WTC11 (cell line): Measurements from ENCODE around the gene ITGAV. TPM values are rescaled to one million over a fixed set of nuclear protein-coding genes. Genes with fewer than 3 reads are reported as not detected.

ENCODE experiments used
- ATAC-seq: fragments of 200-7000 bp; cut with Tn5 transposase; 2 replicates; pipeline ENCODE4 v1.10.0; 2021; ENCODE audit warnings: mild to moderate bottlenecking, moderate library complexity
- CTCF ChIA-PET: fragments of 300-600 bp; sonication (Branson Sonifier 250); formaldehyde crosslinking; loops from one replicate; lab custom pipeline; 2021; ENCODE audit warnings: antibody characterized with exemption; lab: Charles Lee
- POLR2A ChIA-PET: fragments of 350-600 bp; sonication (Branson Sonifier 250); formaldehyde crosslinking; loops from one replicate; lab custom pipeline; 2021; ENCODE audit warnings: antibody characterized with exemption; lab: Charles Lee
- DNase-seq: peaks from one replicate; pipeline ENCODE4 v3.0.0; 2021; ENCODE audit warnings: low spot score
- H3K27ac Mint-ChIP-seq: 2 replicates; pipeline ENCODE4 v1.8.0; 2021; ENCODE audit warnings: mixed read lengths
- H3K27me3 Mint-ChIP-seq: 2 replicates; pipeline ENCODE4 v1.8.0; 2021; ENCODE audit warnings: low read depth, mild to moderate bottlenecking, moderate library complexity, mixed read lengths
- H3K36me3 Mint-ChIP-seq: 2 replicates; pipeline ENCODE4 v1.8.0; 2021; ENCODE audit warnings: mixed read lengths
- H3K4me1 Mint-ChIP-seq: 2 replicates; pipeline ENCODE4 v1.8.0; 2022; ENCODE audit warnings: mixed read lengths
- H3K4me3 Mint-ChIP-seq: 2 replicates; pipeline ENCODE4 v1.8.0; 2021; ENCODE audit warnings: mild to moderate bottlenecking, moderate library complexity, mixed read lengths
- H3K9me3 Mint-ChIP-seq: 2 replicates; pipeline ENCODE4 v1.8.0; 2021; ENCODE audit warnings: mixed read lengths
- ATF2 ChIP-seq: sonication (generic); formaldehyde crosslinking; IDR thresholded peaks from 2 replicates; pipeline ENCODE4 v1.8.1; 2022; ENCODE audit warnings: low read depth, missing genetic modification reagents, borderline replicate concordance
- ESRRA ChIP-seq: sonication (generic); formaldehyde crosslinking; IDR thresholded peaks from 2 replicates; pipeline ENCODE4 v1.8.1; 2022; ENCODE audit warnings: mild to moderate bottlenecking, missing genetic modification reagents, borderline replicate concordance
- FOXJ3 ChIP-seq: sonication (generic); formaldehyde crosslinking; IDR thresholded peaks from 2 replicates; pipeline ENCODE4 v1.9.0; 2021; ENCODE audit warnings: missing genetic modification reagents, mild to moderate bottlenecking, borderline replicate concordance
- MLX ChIP-seq: sonication (generic); formaldehyde crosslinking; IDR thresholded peaks from 2 replicates; pipeline ENCODE4 v1.8.1; 2023; ENCODE audit warnings: mild to moderate bottlenecking, missing genetic modification reagents, moderate library complexity
- NFYB ChIP-seq: sonication (generic); formaldehyde crosslinking; conservative IDR thresholded peaks from 2 replicates; pipeline ENCODE4 v1.8.0; 2022; ENCODE audit warnings: low read depth, missing genetic modification reagents
- SMAD4 ChIP-seq: sonication (generic); formaldehyde crosslinking; IDR thresholded peaks from 2 replicates; pipeline ENCODE4 v1.8.0; 2022; ENCODE audit warnings: mild to moderate bottlenecking, missing genetic modification reagents
- SP1 ChIP-seq: sonication (generic); formaldehyde crosslinking; conservative IDR thresholded peaks from 2 replicates; pipeline ENCODE4 v1.8.1; 2022; ENCODE audit warnings: missing genetic modification reagents
- TEAD1 ChIP-seq: sonication (generic); formaldehyde crosslinking; IDR thresholded peaks from 2 replicates; pipeline ENCODE4 v1.8.0; 2022; ENCODE audit warnings: mild to moderate bottlenecking, missing genetic modification reagents
- TP53 ChIP-seq: sonication (generic); formaldehyde crosslinking; IDR thresholded peaks from 2 replicates; pipeline ENCODE4 v1.8.1; 2023; ENCODE audit warnings: mild to moderate bottlenecking, missing genetic modification reagents
- ZBTB21 ChIP-seq: sonication (generic); formaldehyde crosslinking; IDR thresholded peaks from 2 replicates; pipeline ENCODE4 v1.8.1; 2023; ENCODE audit warnings: mild to moderate bottlenecking, missing genetic modification reagents, borderline replicate concordance
- ZNF121 ChIP-seq: sonication (generic); formaldehyde crosslinking; IDR thresholded peaks from 2 replicates; pipeline ENCODE4 v1.8.0; 2023; ENCODE audit warnings: missing genetic modification reagents
- ZNF219 ChIP-seq: sonication (generic); formaldehyde crosslinking; IDR thresholded peaks from 2 replicates; pipeline ENCODE4 v1.8.0; 2023; ENCODE audit warnings: missing genetic modification reagents, mild to moderate bottlenecking, borderline replicate concordance
- ZNF317 ChIP-seq: sonication (generic); formaldehyde crosslinking; IDR thresholded peaks from 2 replicates; pipeline ENCODE4 v1.8.1; 2023; ENCODE audit warnings: low read depth, mild to moderate bottlenecking, moderate library complexity, missing genetic modification reagents, borderline replicate concordance
- ZNF396 ChIP-seq: fragments of 250-450 bp; sonication (Bioruptor Pico); IDR thresholded peaks from 2 replicates; pipeline ENCODE4 v1.8.0; 2021; ENCODE audit warnings: mild to moderate bottlenecking, moderate library complexity, borderline replicate concordance
- total RNA-seq: library from RNA; stranded (reverse); gene quantifications from 3 replicates; pipeline ENCODE4 v1.2.3, GENCODE V29; 2021
- TF ChIP-seq, protein P1 (sequence below): fragments of 250-450 bp; sonication (Bioruptor Pico); IDR thresholded peaks from 2 replicates; pipeline ENCODE4 v1.9.0; 2021; ENCODE audit warnings: moderate library complexity, mild to moderate bottlenecking, inconsistent platforms, borderline replicate concordance
- TF ChIP-seq, protein P2 (sequence below): sonication (generic); formaldehyde crosslinking; IDR thresholded peaks from 2 replicates; pipeline ENCODE4 v1.8.1; 2022; ENCODE audit warnings: missing genetic modification reagents, borderline replicate concordance
- TF ChIP-seq, protein P3 (sequence below): sonication (generic); formaldehyde crosslinking; IDR thresholded peaks from 2 replicates; pipeline ENCODE4 v1.8.0; 2022; ENCODE audit warnings: mild to moderate bottlenecking, missing genetic modification reagents
- TF ChIP-seq, protein P4 (sequence below): sonication (generic); formaldehyde crosslinking; IDR thresholded peaks from 2 replicates; pipeline ENCODE4 v1.8.1; 2022; ENCODE audit warnings: mild to moderate bottlenecking, moderate library complexity, missing genetic modification reagents
- TF ChIP-seq, protein P5 (sequence below): sonication (generic); formaldehyde crosslinking; IDR thresholded peaks from 2 replicates; pipeline ENCODE4 v1.8.0; 2022; ENCODE audit warnings: mild to moderate bottlenecking, missing genetic modification reagents

Gene ITGAV
- total RNA-seq, 1 experiment from 2014 or later = 30.0 TPM

- Mint-ChIP-seq H3K4me1 (peaks cover 4% of the 10 kb centered on the region), H3K36me3 (no peaks in the 10 kb centered on the region), H3K27ac (no peak overlapping the region), H3K4me3 (no peak overlapping the region), H3K9me3 (no peaks in the 10 kb centered on the region), H3K27me3 (no peaks in the 10 kb centered on the region)
- DNase-seq (no peak), ATAC-seq (no peak)
- ChIA-PET POLR2A (no interaction called here), CTCF (interaction anchor here (0.6 kb wide), 1 partner anchor 58 kb away, joined by 5 read pairs; no protein-coding TSS in a partner anchor)
- TF ChIP-seq SMAD4 (CRISPR knock-in tag) = no peak
- no peak for TF ChIP-seq ESRRA
- no peak for TF ChIP-seq ZNF219 (CRISPR knock-in tag)
- TF ChIP-seq TP53 (CRISPR knock-in tag) = no peak
- TF ChIP-seq, protein P1, sequence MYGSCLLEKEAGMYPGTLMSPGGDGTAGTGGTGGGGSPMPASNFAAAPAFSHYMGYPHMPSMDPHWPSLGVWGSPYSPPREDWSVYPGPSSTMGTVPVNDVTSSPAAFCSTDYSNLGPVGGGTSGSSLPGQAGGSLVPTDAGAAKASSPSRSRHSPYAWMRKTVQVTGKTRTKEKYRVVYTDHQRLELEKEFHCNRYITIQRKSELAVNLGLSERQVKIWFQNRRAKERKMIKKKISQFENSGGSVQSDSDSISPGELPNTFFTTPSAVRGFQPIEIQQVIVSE = no peak
- no peak for TF ChIP-seq ZNF396 (CRISPR knock-in tag)
- TF ChIP-seq ZBTB21 (CRISPR knock-in tag) = no peak
- TF ChIP-seq, protein P2, sequence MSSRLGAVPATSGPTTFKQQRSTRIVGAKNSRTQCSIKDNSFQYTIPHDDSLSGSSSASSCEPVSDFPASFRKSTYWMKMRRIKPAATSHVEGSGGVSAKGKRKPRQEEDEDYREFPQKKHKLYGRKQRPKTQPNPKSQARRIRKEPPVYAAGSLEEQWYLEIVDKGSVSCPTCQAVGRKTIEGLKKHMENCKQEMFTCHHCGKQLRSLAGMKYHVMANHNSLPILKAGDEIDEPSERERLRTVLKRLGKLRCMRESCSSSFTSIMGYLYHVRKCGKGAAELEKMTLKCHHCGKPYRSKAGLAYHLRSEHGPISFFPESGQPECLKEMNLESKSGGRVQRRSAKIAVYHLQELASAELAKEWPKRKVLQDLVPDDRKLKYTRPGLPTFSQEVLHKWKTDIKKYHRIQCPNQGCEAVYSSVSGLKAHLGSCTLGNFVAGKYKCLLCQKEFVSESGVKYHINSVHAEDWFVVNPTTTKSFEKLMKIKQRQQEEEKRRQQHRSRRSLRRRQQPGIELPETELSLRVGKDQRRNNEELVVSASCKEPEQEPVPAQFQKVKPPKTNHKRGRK = no peak
- no peak for TF ChIP-seq TEAD1 (CRISPR knock-in tag)
- no peak for TF ChIP-seq ZNF121 (CRISPR knock-in tag)
- TF ChIP-seq, protein P3, sequence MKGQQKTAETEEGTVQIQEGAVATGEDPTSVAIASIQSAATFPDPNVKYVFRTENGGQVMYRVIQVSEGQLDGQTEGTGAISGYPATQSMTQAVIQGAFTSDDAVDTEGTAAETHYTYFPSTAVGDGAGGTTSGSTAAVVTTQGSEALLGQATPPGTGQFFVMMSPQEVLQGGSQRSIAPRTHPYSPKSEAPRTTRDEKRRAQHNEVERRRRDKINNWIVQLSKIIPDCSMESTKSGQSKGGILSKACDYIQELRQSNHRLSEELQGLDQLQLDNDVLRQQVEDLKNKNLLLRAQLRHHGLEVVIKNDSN (CRISPR knock-in tag) = no peak
- TF ChIP-seq, protein P4, sequence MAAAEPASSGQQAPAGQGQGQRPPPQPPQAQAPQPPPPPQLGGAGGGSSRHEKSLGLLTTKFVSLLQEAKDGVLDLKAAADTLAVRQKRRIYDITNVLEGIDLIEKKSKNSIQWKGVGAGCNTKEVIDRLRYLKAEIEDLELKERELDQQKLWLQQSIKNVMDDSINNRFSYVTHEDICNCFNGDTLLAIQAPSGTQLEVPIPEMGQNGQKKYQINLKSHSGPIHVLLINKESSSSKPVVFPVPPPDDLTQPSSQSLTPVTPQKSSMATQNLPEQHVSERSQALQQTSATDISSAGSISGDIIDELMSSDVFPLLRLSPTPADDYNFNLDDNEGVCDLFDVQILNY = no peak
- TF ChIP-seq NFYB (CRISPR knock-in tag) = no peak
- no peak for TF ChIP-seq ATF2 (CRISPR knock-in tag)
- no peak for TF ChIP-seq SP1 (CRISPR knock-in tag)
- TF ChIP-seq, protein P5, sequence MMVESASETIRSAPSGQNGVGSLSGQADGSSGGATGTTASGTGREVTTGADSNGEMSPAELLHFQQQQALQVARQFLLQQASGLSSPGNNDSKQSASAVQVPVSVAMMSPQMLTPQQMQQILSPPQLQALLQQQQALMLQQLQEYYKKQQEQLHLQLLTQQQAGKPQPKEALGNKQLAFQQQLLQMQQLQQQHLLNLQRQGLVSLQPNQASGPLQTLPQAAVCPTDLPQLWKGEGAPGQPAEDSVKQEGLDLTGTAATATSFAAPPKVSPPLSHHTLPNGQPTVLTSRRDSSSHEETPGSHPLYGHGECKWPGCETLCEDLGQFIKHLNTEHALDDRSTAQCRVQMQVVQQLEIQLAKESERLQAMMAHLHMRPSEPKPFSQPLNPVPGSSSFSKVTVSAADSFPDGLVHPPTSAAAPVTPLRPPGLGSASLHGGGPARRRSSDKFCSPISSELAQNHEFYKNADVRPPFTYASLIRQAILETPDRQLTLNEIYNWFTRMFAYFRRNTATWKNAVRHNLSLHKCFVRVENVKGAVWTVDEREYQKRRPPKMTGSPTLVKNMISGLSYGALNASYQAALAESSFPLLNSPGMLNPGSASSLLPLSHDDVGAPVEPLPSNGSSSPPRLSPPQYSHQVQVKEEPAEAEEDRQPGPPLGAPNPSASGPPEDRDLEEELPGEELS (CRISPR knock-in tag) = no peak
Measured at GRCh38 chr2:186612555-186613440, 22.9 kb downstream of the ITGAV start.

GRCh38 chr2:186614373-186614772 lies 24.5 kb downstream of the ITGAV start:
- ChIA-PET CTCF (no interaction called here), POLR2A (no interaction called here)
- DNase-seq (no peak), ATAC-seq (no peak)
- no peaks in the 10 kb centered on the region for H3K9me3 Mint-ChIP-seq
- H3K4me1 Mint-ChIP-seq = peaks cover 4% of the 10 kb centered on the region
- no peaks in the 10 kb centered on the region for H3K27me3 Mint-ChIP-seq
- H3K27ac Mint-ChIP-seq = no peak overlapping the region
- H3K36me3 Mint-ChIP-seq = no peaks in the 10 kb centered on the region
- no peak for TF ChIP-seq TP53 (CRISPR knock-in tag)
- TF ChIP-seq ZNF121 (CRISPR knock-in tag) = no peak
- no peak for TF ChIP-seq FOXJ3
- TF ChIP-seq MLX (CRISPR knock-in tag) = no peak
- no peak for TF ChIP-seq ZNF317 (CRISPR knock-in tag)
- no peak overlapping the region for H3K4me3 Mint-ChIP-seq
